Fibroblast of skin of left biceps (primary cell): ENCODE measurements around the gene RSU1.

ENCODE experiments used
- DNase-seq, 2 experiments: peaks; one replicate each; pipeline ENCODE4 v3.0.0-alpha.2; 2013; ENCODE audit warnings: low read depth in 2 of 2

The RSU1 gene

DNA sequence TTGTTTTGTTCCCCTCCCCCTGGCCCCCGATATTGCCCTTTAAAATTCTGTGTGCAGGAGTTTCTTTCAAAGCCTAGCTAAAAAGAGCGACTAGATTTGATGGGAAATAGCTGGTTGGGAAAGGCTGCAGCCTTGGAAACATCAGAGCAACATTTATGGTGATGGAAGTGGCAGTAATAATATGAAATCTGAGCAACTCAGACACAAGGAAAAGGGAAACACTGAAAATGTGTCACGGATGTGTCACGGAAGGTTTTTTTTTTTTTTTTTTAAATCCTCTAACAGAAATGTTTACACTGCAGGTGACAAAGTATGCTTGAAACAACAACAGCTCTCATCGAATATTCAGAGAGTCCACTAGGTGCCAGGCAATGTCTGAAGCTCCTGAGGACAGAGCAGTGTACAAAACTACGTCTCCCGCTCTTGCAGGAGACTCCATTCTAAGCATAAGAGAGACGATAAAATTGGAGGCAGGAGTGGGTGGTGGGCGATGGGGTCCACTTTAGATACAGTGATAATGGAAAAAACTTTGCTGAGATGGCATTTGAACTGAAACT is 143.0 kb downstream of the RSU1 start:
- no peak for DNase-seq

DNA sequence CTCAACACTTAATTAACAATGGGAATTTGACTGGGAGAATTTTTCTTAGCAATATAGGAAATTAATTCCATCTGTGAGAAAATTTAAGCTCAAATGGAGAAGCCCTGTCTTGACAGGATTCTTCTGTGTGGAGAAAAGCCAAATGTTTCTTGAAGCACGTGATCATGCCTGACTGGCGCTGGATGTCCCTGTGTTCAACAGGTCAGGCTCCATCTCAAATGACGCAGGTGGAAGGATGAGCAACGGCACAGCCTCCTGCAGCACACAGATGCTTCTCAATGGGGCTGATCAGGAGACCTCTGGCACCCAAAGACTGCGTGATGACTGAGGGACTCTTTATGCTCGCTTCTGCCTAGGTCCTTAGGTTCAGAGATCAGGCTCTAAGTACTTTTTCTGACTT is 143.8 kb downstream of the RSU1 start:
- DNase-seq, result peak; percentile 6 to 11

GRCh38 chr10:16663444-16663843 is 153.8 kb downstream of the RSU1 start:
- no peak for DNase-seq

DNA sequence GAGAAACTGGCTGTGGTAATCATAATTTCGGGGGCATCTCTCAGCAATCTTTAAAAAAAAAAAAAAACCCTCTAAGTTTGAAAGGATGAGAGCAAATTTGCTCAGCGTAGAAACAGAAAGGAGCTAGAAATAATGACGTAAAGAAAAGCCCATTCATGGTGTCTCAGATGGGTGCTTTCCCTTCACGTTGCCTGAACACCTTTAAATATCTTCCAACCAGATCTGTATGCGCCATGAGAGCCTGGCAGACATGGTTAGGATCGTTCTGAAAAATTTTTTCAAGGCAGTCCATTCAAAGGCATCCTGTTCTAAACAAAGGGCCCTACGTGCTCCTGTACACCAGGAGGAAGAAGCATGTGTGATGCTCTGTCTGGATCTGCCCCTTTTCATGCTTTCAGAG is 154.3 kb downstream of the RSU1 start:
- no peak for DNase-seq

- no peak for DNase-seq
Observed at GRCh38 chr10:16656895-16657294, 160.3 kb downstream of the RSU1 start.

- no peak for DNase-seq
Observed at GRCh38 chr10:16653224-16653623, 164.0 kb downstream of the RSU1 start.

- DNase-seq, result no peak
Observed at GRCh38 chr10:16652154-16652553, 165.1 kb downstream of the RSU1 start.

DNA sequence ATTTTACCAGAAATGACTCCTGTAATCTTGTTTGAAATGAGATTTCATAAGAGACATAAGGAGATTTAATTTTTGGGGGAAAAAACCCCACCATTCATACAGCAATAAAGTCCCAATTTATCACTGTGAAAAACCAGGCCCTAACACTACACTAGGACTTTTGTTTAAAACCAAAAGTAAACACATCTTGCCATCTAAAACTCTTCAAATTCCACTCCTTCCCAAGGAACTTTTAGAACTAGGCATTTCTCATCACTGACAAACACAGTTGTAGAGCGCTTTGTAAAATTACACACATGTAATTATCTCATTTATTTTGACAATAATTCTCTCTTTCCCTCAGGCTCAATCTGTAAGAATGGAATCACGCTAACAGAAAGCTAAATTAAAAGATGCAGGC is 167.5 kb downstream of the RSU1 start:
- no peak for DNase-seq

- no peak for DNase-seq
Observed at GRCh38 chr10:16648366-16648765, 168.9 kb downstream of the RSU1 start.

DNA sequence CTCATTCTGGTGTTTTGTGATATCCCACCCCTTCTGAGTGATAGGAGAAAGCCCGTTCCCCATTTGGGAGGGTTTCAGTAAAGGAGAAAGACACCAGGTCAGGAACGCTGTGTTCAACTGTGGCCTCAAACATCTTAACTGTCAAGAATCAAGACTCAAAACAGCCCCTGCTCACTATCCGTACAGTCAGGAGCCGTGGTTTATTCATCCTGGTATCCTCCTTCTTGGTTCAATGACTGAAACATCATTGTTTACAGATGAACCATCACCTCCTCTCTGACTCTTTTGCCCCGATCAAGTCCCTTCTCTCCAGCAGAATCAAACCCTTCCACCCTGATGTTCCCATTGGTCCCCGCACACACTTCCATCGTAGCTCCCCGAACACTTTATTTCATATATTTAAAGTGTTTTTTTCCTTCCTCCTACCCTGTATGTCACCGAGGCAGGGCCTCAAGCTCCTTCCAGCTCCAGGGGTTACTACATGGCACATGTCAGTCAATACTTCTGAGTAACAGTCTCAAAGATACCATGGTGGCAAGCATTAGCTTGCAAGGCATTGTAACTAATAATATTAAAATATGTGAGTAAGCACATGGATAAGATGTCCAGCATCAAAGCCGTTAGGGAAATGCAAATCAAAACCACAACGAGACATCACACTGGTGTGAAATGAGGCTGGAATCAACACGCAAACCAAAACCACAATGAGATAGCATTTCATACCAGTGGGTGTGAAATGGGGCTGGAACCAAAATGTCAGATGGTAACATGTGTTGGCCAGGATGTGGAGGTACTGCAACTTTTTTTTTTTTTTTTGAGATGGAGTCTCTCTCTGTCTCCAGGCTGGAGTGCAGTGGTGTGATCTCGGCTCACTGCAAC is 170.8 kb downstream of the RSU1 start:
- no peak for DNase-seq

DNA sequence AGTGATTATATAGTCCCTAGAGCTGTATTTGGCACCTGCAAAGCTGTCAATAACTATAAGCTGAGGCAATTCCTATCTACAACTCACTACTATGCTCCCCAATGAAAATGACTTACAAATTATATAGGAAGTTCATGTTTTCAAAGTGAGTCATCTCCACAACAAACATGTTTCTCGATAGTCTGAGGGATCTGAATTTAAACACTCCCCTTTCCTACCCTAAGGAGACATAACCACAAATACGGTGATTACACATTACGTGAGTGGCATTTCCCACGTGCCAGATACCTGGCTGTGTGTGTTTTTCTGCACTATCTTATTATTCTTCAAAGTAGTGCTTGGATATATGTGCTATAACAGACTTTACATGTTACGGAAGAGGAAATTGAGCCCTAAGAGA is 173.1 kb downstream of the RSU1 start:
- peak in 1 of 2 experiments; percentile 13 for DNase-seq

GRCh38 chr10:16643502-16643901 is 173.7 kb downstream of the RSU1 start:
- DNase-seq, result no peak

DNA sequence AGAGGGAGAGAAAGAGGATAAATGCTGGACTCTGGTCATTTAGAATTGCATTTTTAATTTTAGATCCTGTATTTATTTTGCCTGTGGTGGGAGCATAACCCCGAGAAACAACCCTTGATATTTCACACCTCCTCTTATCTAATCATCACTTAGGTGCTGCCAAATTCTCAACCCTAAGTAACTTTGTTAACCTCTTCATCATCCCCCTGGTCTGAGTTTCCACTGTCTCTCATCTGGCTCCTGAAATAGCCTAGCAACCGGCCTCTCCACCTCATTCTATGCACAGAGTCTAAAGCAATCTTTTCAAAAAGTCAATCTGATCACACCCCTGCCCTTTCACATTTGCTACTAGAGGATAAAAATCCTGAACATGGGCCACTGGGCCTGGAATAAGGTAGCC is 177.1 kb downstream of the RSU1 start:
- no peak for DNase-seq

DNA sequence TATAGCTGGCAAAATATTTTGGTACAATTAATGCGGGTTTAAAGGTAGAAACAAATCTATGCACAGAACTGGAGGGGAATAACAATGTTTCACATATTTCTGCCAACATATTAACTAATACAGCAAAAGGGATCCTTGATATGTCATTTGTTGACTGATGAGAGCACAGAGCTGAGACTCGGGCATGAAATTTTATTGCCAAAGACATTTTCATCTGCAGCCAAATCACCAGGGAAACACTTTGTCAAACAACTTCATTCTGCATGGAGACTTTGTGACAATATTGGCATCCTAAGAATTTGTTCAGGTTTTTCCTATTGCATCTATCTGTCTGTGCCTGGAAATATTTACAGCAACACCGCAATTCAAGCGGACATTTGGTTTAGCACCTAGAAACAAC is 177.8 kb downstream of the RSU1 start:
- DNase-seq, result no peak

DNA sequence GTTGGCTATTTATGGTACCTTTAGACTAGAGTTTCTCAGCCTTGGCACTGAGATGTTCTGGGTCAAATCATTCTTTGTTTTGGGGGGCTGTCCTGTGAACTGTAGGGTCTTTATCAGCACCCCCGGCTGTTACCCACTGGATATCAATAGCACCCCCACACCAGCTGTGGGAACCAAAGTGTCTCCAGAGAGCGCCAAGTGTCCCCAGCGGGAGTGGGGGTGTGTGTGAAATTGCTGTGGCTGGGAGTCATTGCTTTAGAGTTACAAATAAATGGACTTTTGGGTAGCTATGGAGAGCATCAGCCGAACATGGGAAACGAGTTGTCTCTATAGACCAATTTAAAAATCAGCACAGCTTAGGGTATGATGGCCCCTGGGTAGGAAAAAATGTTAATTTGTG is 184.2 kb downstream of the RSU1 start:
- no peak for DNase-seq

- DNase-seq, result no peak
Observed at GRCh38 chr10:16626697-16627096, 190.5 kb downstream of the RSU1 start.

GRCh38 chr10:16612981-16613355 is 204.3 kb downstream of the RSU1 start:
- DNase-seq, result no peak

DNA sequence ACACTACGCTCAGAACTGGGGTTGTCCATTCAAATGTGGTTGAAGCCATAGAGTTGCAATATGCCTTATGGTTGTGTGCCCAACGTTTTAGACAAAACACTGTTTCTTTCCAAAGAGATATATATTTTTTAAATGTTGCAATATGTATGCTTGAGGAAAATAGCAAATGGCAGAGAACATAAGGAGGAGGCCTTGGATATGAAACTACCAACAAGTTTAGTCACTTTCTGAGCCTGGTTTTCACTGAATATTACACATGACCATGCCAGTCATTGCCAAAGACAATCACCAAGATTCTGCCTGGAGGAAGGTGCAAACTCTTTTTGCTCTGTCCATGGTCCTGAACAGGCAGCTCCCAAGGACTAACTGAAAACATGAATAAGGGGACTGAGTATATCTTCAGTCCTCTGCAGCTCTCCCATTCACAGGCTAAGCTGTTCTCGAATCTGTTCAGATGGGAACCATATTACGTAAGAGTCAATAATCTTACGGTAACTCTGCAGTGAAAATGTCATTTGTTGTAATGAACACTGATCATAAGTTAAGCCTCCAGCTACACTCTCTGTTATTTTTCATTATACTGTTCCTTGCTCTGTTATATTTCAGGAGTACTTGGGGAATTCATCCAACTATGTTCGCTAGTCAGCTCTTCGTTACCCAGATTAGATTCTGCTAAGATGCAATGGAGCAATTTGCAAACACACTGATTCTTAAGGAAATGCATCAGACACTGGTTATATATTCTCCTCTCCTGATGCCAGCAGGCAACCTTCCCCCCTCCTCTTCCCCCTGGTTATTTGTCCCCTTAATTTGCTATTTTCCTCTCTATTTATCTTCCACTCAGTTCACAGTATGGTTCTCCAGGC is 204.9 kb downstream of the RSU1 start:
- DNase-seq, result peak; percentile 5 to 10

DNA sequence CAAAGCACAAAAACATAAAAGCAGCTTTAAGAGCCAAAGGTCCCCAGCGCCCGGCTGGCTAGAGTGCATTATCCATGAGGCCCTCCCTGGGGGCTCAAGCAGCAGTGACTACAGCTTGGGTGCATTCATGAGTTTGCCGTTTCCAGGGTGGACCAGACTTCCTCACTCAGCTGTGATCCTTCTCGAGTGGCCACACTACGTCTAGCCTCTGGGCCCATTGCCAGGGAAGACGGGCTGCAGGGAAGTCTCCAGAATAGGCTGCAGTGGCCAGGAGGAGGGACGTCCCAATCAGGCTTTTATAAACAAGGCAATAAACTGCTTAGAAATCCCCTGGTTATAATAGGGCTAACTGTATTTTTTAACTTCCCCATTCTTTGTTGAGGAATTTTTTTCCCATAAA is 206.2 kb downstream of the RSU1 start:
- no peak for DNase-seq

DNA sequence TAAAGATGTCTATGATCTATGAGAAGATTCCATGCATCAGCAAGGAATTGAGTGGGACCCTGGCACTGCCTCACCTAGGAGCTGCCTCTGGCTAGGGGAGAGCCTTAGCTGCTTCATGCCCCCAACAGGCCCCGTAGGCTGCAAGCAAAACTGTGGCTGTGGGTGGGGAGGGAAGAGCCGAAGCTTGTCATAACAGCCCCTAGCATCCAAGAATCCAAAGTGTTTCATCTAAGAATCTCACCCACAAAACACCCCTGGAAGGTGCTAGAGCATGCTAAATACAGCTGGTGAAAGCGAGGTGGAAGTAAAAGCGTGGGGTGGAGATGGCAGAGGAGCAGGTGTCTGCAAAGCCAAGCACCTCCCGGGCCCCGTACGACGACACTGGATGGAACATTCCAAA is 208.0 kb downstream of the RSU1 start:
- DNase-seq, result no peak

DNA sequence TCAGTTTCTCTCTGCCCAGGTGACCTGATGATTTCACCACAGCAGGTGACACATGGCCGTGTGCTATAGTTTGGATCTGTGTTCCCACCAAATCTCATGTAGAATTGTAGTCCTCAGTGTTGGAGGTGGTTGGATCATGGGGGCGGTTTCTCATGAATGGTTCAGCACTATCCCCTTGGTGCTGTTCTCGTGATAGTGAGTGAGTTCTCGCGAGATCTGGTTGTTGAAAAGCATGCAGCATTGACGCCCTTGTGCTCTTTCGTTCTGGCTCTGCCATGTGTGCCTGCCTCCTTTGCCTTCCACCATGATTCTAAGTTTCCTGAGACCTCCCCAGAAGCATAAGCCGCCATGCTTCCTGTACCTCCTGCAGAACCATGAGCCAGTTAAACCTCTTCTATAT is 210.3 kb downstream of the RSU1 start:
- DNase-seq, result no peak

GRCh38 chr10:16606421-16606820 is 210.8 kb downstream of the RSU1 start:
- no peak for DNase-seq

DNA sequence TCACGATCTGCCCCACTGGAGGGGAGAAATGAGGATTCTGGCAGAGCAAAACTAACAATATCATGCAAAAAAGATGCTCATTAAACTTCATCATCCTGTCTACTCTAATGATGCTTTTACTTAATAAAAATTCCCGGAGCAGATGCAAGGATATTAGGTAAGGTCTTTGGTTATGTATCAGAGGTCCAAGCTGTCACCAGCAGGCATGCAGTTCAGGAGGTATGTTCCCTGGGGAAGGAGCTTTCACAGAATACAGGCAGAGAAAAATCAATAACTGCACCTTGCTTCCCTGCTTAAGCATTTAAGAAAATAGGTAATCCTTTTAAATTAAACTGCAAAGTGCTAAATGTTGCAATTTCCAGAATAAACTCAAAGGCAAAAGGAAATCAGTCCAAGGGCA is 213.9 kb downstream of the RSU1 start:
- no peak for DNase-seq
